Measurements from ENCODE around the gene NAMPT. TPM values are rescaled to one million over a fixed set of nuclear protein-coding genes. Genes with fewer than 3 reads are reported as not detected.
A peak's percentile ranks its signal among the peaks of the same experiment; 100 is the strongest.

NAMPT gene
- total RNA-seq, 2 donors from 2014 or later, result 101 to 111 TPM

DNA sequence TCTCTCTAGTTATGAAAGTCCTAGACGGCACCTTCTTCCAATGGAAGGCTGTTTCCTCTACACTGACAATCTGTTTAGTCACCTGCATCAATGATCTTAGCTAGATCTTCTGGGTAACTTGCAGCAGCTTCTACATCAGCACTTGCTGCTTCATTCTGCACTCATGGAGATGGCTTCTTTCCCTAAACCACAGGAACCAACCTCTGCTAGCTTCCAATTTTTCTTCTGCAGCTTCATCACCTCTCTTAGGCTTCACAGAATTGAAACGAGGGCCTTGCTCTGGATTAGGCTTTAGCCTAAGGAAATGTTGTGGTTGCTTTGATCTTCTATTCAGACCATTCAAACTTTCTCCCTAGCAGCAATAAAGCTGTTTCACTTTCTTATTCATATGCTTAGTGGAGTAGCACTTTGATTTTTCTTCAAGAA, 24.6 kb downstream of the NAMPT start:
- Mint-ChIP-seq H3K4me3 (no peak overlapping the region), H3K4me1 (no peaks in the 10 kb centered on the region), H3K36me3 (ENCODE audit: low read depth) (peaks cover 71% of the 10 kb centered on the region), H3K9me3 (no peaks in the 10 kb centered on the region), H3K27me3 (ENCODE audit: insufficient read depth) (no peaks in the 10 kb centered on the region), H3K27ac (no peak overlapping the region)
- Histone ChIP-seq H3K27ac (ENCODE audit: low read depth, low read length) (no peak overlapping the region), H3K9ac (ENCODE audit: extremely low read depth, low read length, poor library complexity, severe bottlenecking) (no peak overlapping the region), H3K4me3 (ENCODE audit: low read length) (no peak overlapping the region), H3K36me3 (ENCODE audit: control insufficient read depth, insufficient read depth, low read length) (peaks cover 97% of the 10 kb centered on the region), H3K4me1 (ENCODE audit: control insufficient read depth, insufficient read depth, low read length) (no peaks in the 10 kb centered on the region), H3K27me3 (ENCODE audit: control insufficient read depth, insufficient read depth, low read length, poor library complexity, severe bottlenecking) (no peaks in the 10 kb centered on the region), H3K9me3 (ENCODE audit: control insufficient read depth, low read length) (no peaks in the 10 kb centered on the region)
- 80 to 85% methylated on average over 2 of the region's 2 CpGs for WGBS, 2 experiments (ENCODE audit: insufficient coverage in 1 of 2, insufficient read length in 1 of 2)
- TF ChIP-seq CTCF (conservative IDR thresholded peaks at IDR 0.05), result no peak
- DNase-seq, result no peak

DNA sequence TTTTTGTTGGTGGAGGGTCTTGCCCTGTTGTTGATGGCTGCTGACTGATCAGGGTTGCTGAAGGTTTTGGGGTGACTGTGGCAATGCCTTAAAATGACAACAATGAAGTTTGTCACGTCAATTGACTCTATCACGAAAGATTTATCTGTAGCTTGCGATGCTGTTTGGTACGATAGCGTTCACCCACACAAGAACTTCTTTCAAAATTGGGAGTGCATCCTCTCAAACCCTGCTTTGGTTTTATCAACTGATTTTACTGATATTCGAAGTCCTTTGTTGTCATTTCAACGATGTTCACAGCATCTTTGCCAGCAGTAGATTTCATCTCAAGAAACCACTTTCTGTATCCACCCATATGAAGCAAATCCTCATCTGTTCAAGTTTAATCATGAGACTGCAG, 26.0 kb downstream of the NAMPT start:
- no peak for TF ChIP-seq CTCF (conservative IDR thresholded peaks at IDR 0.05)
- Mint-ChIP-seq H3K4me3 (no peak overlapping the region), H3K27me3 (ENCODE audit: insufficient read depth) (no peaks in the 10 kb centered on the region), H3K27ac (no peak overlapping the region), H3K4me1 (no peaks in the 10 kb centered on the region), H3K9me3 (no peaks in the 10 kb centered on the region), H3K36me3 (ENCODE audit: low read depth) (peaks cover 72% of the 10 kb centered on the region)
- WGBS, 2 experiments (ENCODE audit: insufficient coverage in 1 of 2, insufficient read length in 1 of 2), result 81% methylated on average over 7 of the region's 7 CpGs
- Histone ChIP-seq H3K4me1 (ENCODE audit: control insufficient read depth, insufficient read depth, low read length) (no peaks in the 10 kb centered on the region), H3K27me3 (ENCODE audit: control insufficient read depth, insufficient read depth, low read length, poor library complexity, severe bottlenecking) (no peaks in the 10 kb centered on the region), H3K9ac (ENCODE audit: extremely low read depth, low read length, poor library complexity, severe bottlenecking) (no peak overlapping the region), H3K9me3 (ENCODE audit: control insufficient read depth, low read length) (no peaks in the 10 kb centered on the region), H3K4me3 (ENCODE audit: low read length) (no peak overlapping the region), H3K27ac (ENCODE audit: low read depth, low read length) (no peak overlapping the region), H3K36me3 (ENCODE audit: control insufficient read depth, insufficient read depth, low read length) (peaks cover 97% of the 10 kb centered on the region)
- DNase-seq, result no peak

DNA sequence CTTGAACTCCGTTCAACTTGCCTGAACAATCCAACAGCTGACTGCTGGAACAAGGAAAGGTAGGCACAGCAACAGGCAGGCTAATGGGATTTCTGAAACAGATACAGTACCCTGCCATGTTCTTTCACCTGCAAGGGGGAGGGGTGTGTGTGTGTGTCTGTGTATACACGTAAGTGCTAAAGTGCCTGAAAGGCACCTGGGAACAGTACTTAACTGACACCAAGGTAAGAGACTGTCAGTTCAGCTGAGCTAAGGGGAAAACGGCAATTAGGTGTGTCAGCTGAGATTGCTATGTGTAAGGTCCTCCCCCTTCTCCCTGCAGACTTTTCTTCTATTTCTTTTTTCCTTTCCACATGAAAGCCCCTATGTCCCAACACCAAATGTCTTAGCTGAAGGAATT, 27.0 kb downstream of the NAMPT start:
- WGBS, 2 experiments (ENCODE audit: insufficient coverage in 1 of 2, insufficient read length in 1 of 2), result 85 to 88% methylated on average over 2 to 3 of the region's 3 CpGs
- no peak overlapping the region for H3K27ac ChIP-seq (ENCODE audit: low read depth, low read length)
- no peak overlapping the region for H3K9ac ChIP-seq (ENCODE audit: extremely low read depth, low read length, poor library complexity, severe bottlenecking)
- no peaks in the 10 kb centered on the region for H3K4me1 ChIP-seq (ENCODE audit: control insufficient read depth, insufficient read depth, low read length)
- Mint-ChIP-seq H3K4me3 (no peak overlapping the region), H3K9me3 (no peaks in the 10 kb centered on the region), H3K27ac (peak overlapping the region; percentile 28), H3K27me3 (ENCODE audit: insufficient read depth) (no peaks in the 10 kb centered on the region), H3K36me3 (ENCODE audit: low read depth) (peaks cover 72% of the 10 kb centered on the region), H3K4me1 (no peaks in the 10 kb centered on the region)
- H3K27me3 ChIP-seq (ENCODE audit: control insufficient read depth, insufficient read depth, low read length, poor library complexity, severe bottlenecking), result no peaks in the 10 kb centered on the region
- peaks cover 97% of the 10 kb centered on the region for H3K36me3 ChIP-seq (ENCODE audit: control insufficient read depth, insufficient read depth, low read length)
- H3K4me3 ChIP-seq (ENCODE audit: low read length), result no peak overlapping the region
- H3K9me3 ChIP-seq (ENCODE audit: control insufficient read depth, low read length), result no peaks in the 10 kb centered on the region
- no peak for DNase-seq
- no peak for TF ChIP-seq CTCF (conservative IDR thresholded peaks at IDR 0.05)

Measured in endodermal cell (in vitro differentiated cells).